ENCODE measurements around the gene SMYD2. TPM values are rescaled to one million over a fixed set of nuclear protein-coding genes. Genes with fewer than 3 reads are reported as not detected.
A peak's percentile ranks its signal among the peaks of the same experiment; 100 is the strongest.

The SMYD2 gene
- polyA plus RNA-seq, 3 donors = 14.2 to 28.4 (median 23.6) TPM

- Mint-ChIP-seq H3K36me3 (peaks cover 3% of the 10 kb centered on the region in 2 donors), H3K4me3 (no peak overlapping the region), H3K27ac (no peak overlapping the region), H3K4me1 (peaks cover 29% of the 10 kb centered on the region), H3K9me3 (peaks cover 9 to 13% (median 11%) of the 10 kb centered on the region in 7 donors), H3K27me3 (ENCODE audit: low read depth in 3 of 3) (peaks cover 0 to 7% (median 3%) of the 10 kb centered on the region in 3 donors)
- WGBS (ENCODE audit: insufficient coverage) = 95% methylated on average over 4 of the region's 12 CpGs
- Histone ChIP-seq H3K4me1 (ENCODE audit: control insufficient read depth in 1 of 2, insufficient read depth in 2 of 2, low read length in 2 of 2) (peaks cover 21 to 24% of the 10 kb centered on the region in 2 donors), H3K9me3 (replicated peaks in 1 of 2; ENCODE audit: control insufficient read depth in 1 of 2, insufficient read depth in 1 of 2, low read length in 2 of 2) (peaks cover 9% of the 10 kb centered on the region in 2 donors), H3K9ac (ENCODE audit: insufficient read depth, low read length, poor library complexity, severe bottlenecking) (no peak overlapping the region), H3K4me2 (replicated peaks; ENCODE audit: extremely low read depth, low read length, poor library complexity, severe bottlenecking) (no peak overlapping the region), H3K79me2 (ENCODE audit: insufficient read depth, low read length) (no peaks in the 10 kb centered on the region), H3K27me3 (ENCODE audit: control insufficient read depth in 2 of 2, insufficient read depth in 2 of 2, low read length in 2 of 2) (no peaks in the 10 kb centered on the region), H3K27ac (ENCODE audit: low read depth in 1 of 2, low read length in 2 of 2) (no peak overlapping the region), H2AFZ (ENCODE audit: insufficient read depth, low read depth, low read length, poor library complexity, severe bottlenecking) (no peak overlapping the region), H4K20me1 (ENCODE audit: insufficient read depth, low read length) (no peaks in the 10 kb centered on the region), H3K36me3 (replicated peaks in 1 of 2; ENCODE audit: control insufficient read depth in 1 of 2, insufficient read depth in 2 of 2, low read length in 2 of 2) (no peaks in the 10 kb centered on the region), H3K4me3 (replicated peaks in 1 of 3; ENCODE audit: low read depth in 2 of 3, low read length in 3 of 3) (no peak overlapping the region)
- no peak for DNase-seq
- TF ChIP-seq, protein P1, sequence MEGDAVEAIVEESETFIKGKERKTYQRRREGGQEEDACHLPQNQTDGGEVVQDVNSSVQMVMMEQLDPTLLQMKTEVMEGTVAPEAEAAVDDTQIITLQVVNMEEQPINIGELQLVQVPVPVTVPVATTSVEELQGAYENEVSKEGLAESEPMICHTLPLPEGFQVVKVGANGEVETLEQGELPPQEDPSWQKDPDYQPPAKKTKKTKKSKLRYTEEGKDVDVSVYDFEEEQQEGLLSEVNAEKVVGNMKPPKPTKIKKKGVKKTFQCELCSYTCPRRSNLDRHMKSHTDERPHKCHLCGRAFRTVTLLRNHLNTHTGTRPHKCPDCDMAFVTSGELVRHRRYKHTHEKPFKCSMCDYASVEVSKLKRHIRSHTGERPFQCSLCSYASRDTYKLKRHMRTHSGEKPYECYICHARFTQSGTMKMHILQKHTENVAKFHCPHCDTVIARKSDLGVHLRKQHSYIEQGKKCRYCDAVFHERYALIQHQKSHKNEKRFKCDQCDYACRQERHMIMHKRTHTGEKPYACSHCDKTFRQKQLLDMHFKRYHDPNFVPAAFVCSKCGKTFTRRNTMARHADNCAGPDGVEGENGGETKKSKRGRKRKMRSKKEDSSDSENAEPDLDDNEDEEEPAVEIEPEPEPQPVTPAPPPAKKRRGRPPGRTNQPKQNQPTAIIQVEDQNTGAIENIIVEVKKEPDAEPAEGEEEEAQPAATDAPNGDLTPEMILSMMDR (IDR thresholded peaks at IDR 0.05) = no peak
- intact Hi-C loops (cut with micrococcal nuclease) = no loop called here
These were observed 83.4 kb downstream of the SMYD2 start for GRCh38 chr1:214364386-214364785.

DNA sequence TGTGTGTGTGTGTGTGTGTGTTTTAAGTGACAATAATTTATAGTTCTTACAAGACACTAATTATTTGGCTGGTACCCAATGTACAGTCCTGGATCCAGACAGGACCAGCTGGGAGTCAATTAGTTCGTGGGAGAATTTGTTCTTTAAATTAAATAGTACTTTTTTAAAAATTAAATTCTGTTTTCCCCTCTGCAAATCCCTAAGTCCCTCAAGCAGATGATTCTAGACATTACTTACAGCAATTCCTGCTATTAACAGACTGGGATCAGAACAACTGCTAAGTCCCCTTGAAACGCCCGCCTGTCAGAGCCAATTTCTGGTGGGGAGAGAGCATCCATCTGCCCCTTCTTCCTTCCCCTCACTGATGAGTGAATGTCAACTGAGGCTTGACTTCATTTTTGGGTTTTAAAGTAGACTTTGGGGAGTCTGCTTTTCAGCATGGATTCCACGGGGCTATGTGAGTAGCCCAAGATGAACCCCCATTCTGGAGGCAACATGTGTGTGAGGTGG, 83.9 kb downstream of the SMYD2 start:
- 60% methylated on average over 1 of the region's 4 CpGs for WGBS (ENCODE audit: insufficient coverage)
- Mint-ChIP-seq H3K27me3 (ENCODE audit: low read depth in 3 of 3) (peaks cover 3 to 7% (median 3%) of the 10 kb centered on the region in 3 donors), H3K4me1 (peaks cover 29% of the 10 kb centered on the region), H3K9me3 (peaks cover 9 to 13% (median 11%) of the 10 kb centered on the region in 7 donors), H3K4me3 (peak overlapping the region in 1 of 2 donors; percentile 53), H3K27ac (no peak overlapping the region), H3K36me3 (peaks cover 3% of the 10 kb centered on the region in 2 donors)
- no peaks in the 10 kb centered on the region for H4K20me1 ChIP-seq (ENCODE audit: insufficient read depth, low read length)
- TF ChIP-seq, protein P1 (IDR thresholded peaks at IDR 0.05) = no peak
- no peaks in the 10 kb centered on the region for H3K79me2 ChIP-seq (ENCODE audit: insufficient read depth, low read length)
- no peaks in the 10 kb centered on the region for H3K36me3 ChIP-seq (replicated peaks in 1 of 2; ENCODE audit: control insufficient read depth in 1 of 2, insufficient read depth in 2 of 2, low read length in 2 of 2)
- H3K4me3 ChIP-seq (replicated peaks in 1 of 3; ENCODE audit: low read depth in 2 of 3, low read length in 3 of 3) = no peak overlapping the region
- DNase-seq = no peak
- intact Hi-C loops (cut with micrococcal nuclease) = no loop called here
- peaks cover 9% of the 10 kb centered on the region in 2 donors for H3K9me3 ChIP-seq (replicated peaks in 1 of 2; ENCODE audit: control insufficient read depth in 1 of 2, insufficient read depth in 1 of 2, low read length in 2 of 2)
- no peak overlapping the region for H3K4me2 ChIP-seq (replicated peaks; ENCODE audit: extremely low read depth, low read length, poor library complexity, severe bottlenecking)
- no peaks in the 10 kb centered on the region for H3K27me3 ChIP-seq (ENCODE audit: control insufficient read depth in 2 of 2, insufficient read depth in 2 of 2, low read length in 2 of 2)
- no peak overlapping the region for H3K27ac ChIP-seq (ENCODE audit: low read depth in 1 of 2, low read length in 2 of 2)
- H3K4me1 ChIP-seq (ENCODE audit: control insufficient read depth in 1 of 2, insufficient read depth in 2 of 2, low read length in 2 of 2) = peaks cover 21 to 24% of the 10 kb centered on the region in 2 donors
- no peak overlapping the region for H2AFZ ChIP-seq (ENCODE audit: insufficient read depth, low read depth, low read length, poor library complexity, severe bottlenecking)
- no peak overlapping the region for H3K9ac ChIP-seq (ENCODE audit: insufficient read depth, low read length, poor library complexity, severe bottlenecking)

Measured in CD14-positive monocyte (primary cell).